ENCODE measurements around the gene OCEL1.

OCEL1 gene

DNA sequence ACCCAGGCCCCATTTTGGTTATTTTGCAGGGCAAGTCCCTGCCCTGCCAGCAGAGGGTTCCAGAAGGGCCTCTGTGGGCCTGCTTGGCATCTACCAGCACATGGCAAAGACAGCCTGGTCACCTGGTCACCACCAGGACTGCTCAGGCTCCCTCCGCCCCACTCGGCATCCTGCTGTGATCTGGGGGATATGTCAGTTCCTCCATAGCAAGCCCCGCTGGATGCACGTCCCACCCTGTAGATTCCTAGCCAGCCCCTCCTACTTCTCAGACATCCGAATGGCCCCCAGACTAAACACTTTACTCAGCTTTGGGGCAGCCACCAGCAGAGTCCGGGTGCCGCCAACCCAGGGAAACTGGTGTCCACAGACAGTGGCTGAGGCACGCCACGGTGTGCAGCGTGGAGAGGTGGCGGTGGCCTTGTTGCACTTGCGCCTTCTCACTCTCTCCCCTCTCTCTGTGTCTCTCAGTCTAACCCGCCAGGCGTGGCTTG is 42.7 kb upstream of the OCEL1 start:
- Histone ChIP-seq H3K79me2 (ENCODE audit: low read length) (no peaks in the 10 kb centered on the region), H2AFZ (ENCODE audit: low read length) (no peak overlapping the region), H3K4me1 (ENCODE audit: low read length) (no peaks in the 10 kb centered on the region), H3K9me2 (replicated peaks; ENCODE audit: insufficient read depth, low read length) (no peaks in the 10 kb centered on the region), H3K9me3 (replicated peaks; ENCODE audit: insufficient read depth, low read length) (no peaks in the 10 kb centered on the region), H3K36me3 (replicated peaks; ENCODE audit: insufficient read depth, low read length) (no peaks in the 10 kb centered on the region), H3K27ac (ENCODE audit: low read length) (no peak overlapping the region), H3F3A (ENCODE audit: insufficient read depth, low read length) (no peaks in the 10 kb centered on the region), H4K20me1 (ENCODE audit: insufficient read depth, low read length) (no peaks in the 10 kb centered on the region), H3K4me3 (ENCODE audit: low read length) (no peak overlapping the region), H3K9ac (ENCODE audit: low read length) (no peak overlapping the region), H3K27me3 (replicated peaks; ENCODE audit: insufficient read depth, low read length) (no peaks in the 10 kb centered on the region), H3K4me2 (ENCODE audit: low read depth, low read length) (no peak overlapping the region)
- TF ChIP-seq EZH2phosphoT487 (IDR thresholded peaks at IDR 0.05; ENCODE audit: low read length), result no peak
- TF ChIP-seq, protein P1, sequence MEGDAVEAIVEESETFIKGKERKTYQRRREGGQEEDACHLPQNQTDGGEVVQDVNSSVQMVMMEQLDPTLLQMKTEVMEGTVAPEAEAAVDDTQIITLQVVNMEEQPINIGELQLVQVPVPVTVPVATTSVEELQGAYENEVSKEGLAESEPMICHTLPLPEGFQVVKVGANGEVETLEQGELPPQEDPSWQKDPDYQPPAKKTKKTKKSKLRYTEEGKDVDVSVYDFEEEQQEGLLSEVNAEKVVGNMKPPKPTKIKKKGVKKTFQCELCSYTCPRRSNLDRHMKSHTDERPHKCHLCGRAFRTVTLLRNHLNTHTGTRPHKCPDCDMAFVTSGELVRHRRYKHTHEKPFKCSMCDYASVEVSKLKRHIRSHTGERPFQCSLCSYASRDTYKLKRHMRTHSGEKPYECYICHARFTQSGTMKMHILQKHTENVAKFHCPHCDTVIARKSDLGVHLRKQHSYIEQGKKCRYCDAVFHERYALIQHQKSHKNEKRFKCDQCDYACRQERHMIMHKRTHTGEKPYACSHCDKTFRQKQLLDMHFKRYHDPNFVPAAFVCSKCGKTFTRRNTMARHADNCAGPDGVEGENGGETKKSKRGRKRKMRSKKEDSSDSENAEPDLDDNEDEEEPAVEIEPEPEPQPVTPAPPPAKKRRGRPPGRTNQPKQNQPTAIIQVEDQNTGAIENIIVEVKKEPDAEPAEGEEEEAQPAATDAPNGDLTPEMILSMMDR (IDR thresholded peaks at IDR 0.05; ENCODE audit: low read length), result no peak
- TF ChIP-seq EZH2 (optimal IDR thresholded peaks at IDR 0.05; ENCODE audit: low read depth, low read length), result no peak
- DNase-seq, result no peak

DNA sequence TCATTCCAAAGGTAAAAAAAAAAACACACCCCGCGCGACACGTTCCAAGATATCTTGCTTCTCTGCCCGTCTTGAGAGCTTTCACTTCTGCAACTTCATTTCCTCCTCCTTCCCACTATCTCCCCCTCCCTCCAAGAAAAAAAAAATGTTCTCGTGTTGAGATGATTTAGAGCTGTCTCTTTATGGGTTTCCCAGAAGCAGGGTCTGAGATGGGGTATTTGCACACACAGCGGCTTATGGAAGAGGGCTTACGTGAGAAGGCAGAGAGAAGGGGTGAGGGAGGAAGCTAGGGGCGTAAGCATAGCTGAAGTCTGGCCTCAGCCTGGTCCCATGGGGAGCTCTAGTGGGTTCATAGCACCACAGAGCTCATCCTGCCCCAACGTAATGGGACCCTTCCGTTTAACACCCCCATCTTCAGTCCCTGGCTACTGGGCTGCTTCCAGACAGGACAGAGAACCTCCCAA is 42.1 kb upstream of the OCEL1 start:
- DNase-seq, result no peak
- H3K9ac ChIP-seq (ENCODE audit: low read length), result no peak overlapping the region
- H3K36me3 ChIP-seq (replicated peaks; ENCODE audit: insufficient read depth, low read length), result no peaks in the 10 kb centered on the region
- no peak overlapping the region for H2AFZ ChIP-seq (ENCODE audit: low read length)
- H3F3A ChIP-seq (ENCODE audit: insufficient read depth, low read length), result no peaks in the 10 kb centered on the region
- TF ChIP-seq EZH2phosphoT487 (IDR thresholded peaks at IDR 0.05; ENCODE audit: low read length), result no peak
- no peak for TF ChIP-seq EZH2 (optimal IDR thresholded peaks at IDR 0.05; ENCODE audit: low read depth, low read length)
- TF ChIP-seq, protein P1 (IDR thresholded peaks at IDR 0.05; ENCODE audit: low read length), result no peak
- no peaks in the 10 kb centered on the region for H3K9me2 ChIP-seq (replicated peaks; ENCODE audit: insufficient read depth, low read length)
- H3K4me3 ChIP-seq (ENCODE audit: low read length), result no peak overlapping the region
- no peaks in the 10 kb centered on the region for H3K4me1 ChIP-seq (ENCODE audit: low read length)
- no peaks in the 10 kb centered on the region for H4K20me1 ChIP-seq (ENCODE audit: insufficient read depth, low read length)
- no peak overlapping the region for H3K4me2 ChIP-seq (ENCODE audit: low read depth, low read length)
- no peak overlapping the region for H3K27ac ChIP-seq (ENCODE audit: low read length)
- no peaks in the 10 kb centered on the region for H3K9me3 ChIP-seq (replicated peaks; ENCODE audit: insufficient read depth, low read length)
- H3K79me2 ChIP-seq (ENCODE audit: low read length), result no peaks in the 10 kb centered on the region
- H3K27me3 ChIP-seq (replicated peaks; ENCODE audit: insufficient read depth, low read length), result no peaks in the 10 kb centered on the region

DNA sequence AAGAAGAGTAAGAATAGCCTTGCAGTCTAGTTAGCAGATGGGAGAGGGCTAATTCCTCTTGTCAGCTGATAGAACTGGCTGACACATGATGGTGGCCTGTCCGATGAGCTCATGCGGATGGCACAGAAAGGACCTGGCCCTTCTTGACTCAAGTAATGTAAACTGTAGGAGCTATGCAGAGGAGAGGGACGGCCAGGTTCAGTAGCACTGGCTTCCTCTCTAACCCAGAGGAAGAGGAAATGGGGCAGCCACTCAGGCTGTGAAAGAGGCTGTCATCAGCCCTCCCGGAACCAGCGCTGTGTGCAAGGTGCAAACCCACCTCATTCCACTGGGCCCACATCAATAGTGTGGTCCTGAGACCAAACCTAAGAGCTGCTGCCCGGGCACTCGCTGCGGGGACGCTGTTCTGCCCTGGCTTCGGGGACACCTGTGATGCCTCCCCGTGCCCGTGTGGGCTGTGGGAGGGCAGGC is 41.6 kb upstream of the OCEL1 start:
- no peak for DNase-seq
- Histone ChIP-seq H3K9ac (ENCODE audit: low read length) (no peak overlapping the region), H3K9me3 (replicated peaks; ENCODE audit: insufficient read depth, low read length) (no peaks in the 10 kb centered on the region), H3K9me2 (replicated peaks; ENCODE audit: insufficient read depth, low read length) (no peaks in the 10 kb centered on the region), H2AFZ (ENCODE audit: low read length) (no peak overlapping the region), H3K79me2 (ENCODE audit: low read length) (no peaks in the 10 kb centered on the region), H4K20me1 (ENCODE audit: insufficient read depth, low read length) (no peaks in the 10 kb centered on the region), H3K36me3 (replicated peaks; ENCODE audit: insufficient read depth, low read length) (no peaks in the 10 kb centered on the region), H3K4me1 (ENCODE audit: low read length) (no peaks in the 10 kb centered on the region), H3K4me3 (ENCODE audit: low read length) (no peak overlapping the region), H3K27ac (ENCODE audit: low read length) (no peak overlapping the region), H3K27me3 (replicated peaks; ENCODE audit: insufficient read depth, low read length) (no peaks in the 10 kb centered on the region), H3K4me2 (ENCODE audit: low read depth, low read length) (no peak overlapping the region), H3F3A (ENCODE audit: insufficient read depth, low read length) (no peaks in the 10 kb centered on the region)
- TF ChIP-seq EZH2 (optimal IDR thresholded peaks at IDR 0.05; ENCODE audit: low read depth, low read length) (no peak), EZH2phosphoT487 (IDR thresholded peaks at IDR 0.05; ENCODE audit: low read length) (no peak)
- TF ChIP-seq, protein P1 (IDR thresholded peaks at IDR 0.05; ENCODE audit: low read length), result no peak

All from MM.1S (cell line).